ENCODE results near the gene SRPK1. TPM values are rescaled to one million over a fixed set of nuclear protein-coding genes. Genes with fewer than 3 reads are reported as not detected.

The SRPK1 gene
- total RNA-seq, 1 experiment from 2014 or later = 89.4 TPM

DNA sequence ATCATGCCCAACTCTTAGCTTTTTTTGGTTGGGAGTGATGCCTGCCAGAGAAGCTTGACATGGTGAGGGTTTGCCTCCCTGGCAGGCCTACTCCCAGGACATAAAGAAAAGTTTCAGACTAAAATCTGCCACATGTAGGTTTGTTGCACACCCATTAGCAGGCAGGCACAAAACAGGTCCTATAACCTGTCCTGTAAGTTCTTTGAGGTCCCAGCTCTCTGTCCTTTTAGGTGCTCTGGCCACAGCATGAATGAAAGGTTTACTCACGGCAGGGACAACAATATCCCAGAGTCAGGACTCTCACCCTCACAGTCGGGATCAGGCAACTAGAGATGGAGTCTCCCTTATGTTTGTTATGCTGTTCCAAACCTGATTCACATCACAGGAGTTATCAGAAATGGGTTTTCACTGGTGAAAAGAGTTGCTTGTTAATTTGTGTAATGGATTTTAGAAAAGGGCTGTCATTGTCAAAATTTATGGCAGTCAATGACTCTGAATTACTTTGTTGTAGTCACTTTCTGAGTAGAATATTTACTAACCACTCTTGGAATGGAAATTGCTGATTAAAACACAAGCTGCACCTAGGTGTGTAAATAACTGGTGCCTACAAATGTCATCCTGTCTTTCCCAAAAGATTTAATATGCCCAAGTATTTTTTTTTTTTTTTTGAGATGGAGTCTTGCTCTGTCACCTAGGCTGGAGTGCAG, 5.8 kb upstream of the SRPK1 start:
- ChIA-PET CTCF (interaction anchor here (0.9 kb wide), 1 partner anchor 18 kb away, joined by 3 read pairs; no protein-coding TSS in a partner anchor), RAD21 (ENCODE audit: low non-redundant PET in 1 of 2, low total read pairs in 2 of 2, uncharacterized antibody in 2 of 2, unreplicated experiment in 2 of 2) (no interaction called here), POLR2A (no interaction called here)
- no peak overlapping the region for H3K27ac ChIP-seq (ENCODE audit: low read depth, low read length)
- ATAC-seq (no peak), DNase-seq (ENCODE audit: low read depth, low spot score) (no peak)
- no peak overlapping the region for H2AFZ ChIP-seq (ENCODE audit: low read depth, low read length, poor library complexity, severe bottlenecking)
- no peak overlapping the region for H3K9ac ChIP-seq (ENCODE audit: low read length)
- no peaks in the 10 kb centered on the region for H3K9me2 ChIP-seq (ENCODE audit: insufficient read depth)
- H3K4me3 ChIP-seq (replicated peaks in 1 of 2; ENCODE audit: low read depth in 1 of 2, low read length in 2 of 2) = no peak overlapping the region
- H3K4me2 ChIP-seq (ENCODE audit: low read length) = no peak overlapping the region
- TF ChIP-seq POLR2A (IDR thresholded peaks at IDR 0.05; ENCODE audit: borderline replicate concordance, extremely low read depth, insufficient read depth, insufficient read length) = no peak
- no peak for TF ChIP-seq FOSL1 (IDR thresholded peaks at IDR 0.05; ENCODE audit: low read depth)
- no peak for TF ChIP-seq EZH2phosphoT487 (IDR thresholded peaks at IDR 0.05; ENCODE audit: borderline replicate concordance)
- no peak for TF ChIP-seq EGR1 (IDR thresholded peaks at IDR 0.05; ENCODE audit: low read depth)
- no TSS peak for BruUV-seq (replicated peaks)
- H3K27me3 ChIP-seq (ENCODE audit: insufficient read depth, low read length) = no peaks in the 10 kb centered on the region
- no peaks in the 10 kb centered on the region for H3K9me3 ChIP-seq (ENCODE audit: control insufficient read depth in 1 of 2, insufficient read depth in 1 of 2, low read depth in 1 of 2, low read length in 2 of 2)
- H3K79me2 ChIP-seq (ENCODE audit: insufficient read depth, low read length) = 0 out of 2 replicates have a peak, but pooled peaks cover 2% of the 10 kb centered on the region
- H4K20me1 ChIP-seq (ENCODE audit: insufficient read depth) = no peaks in the 10 kb centered on the region
- no peaks in the 10 kb centered on the region for H3K36me3 ChIP-seq (ENCODE audit: control insufficient read depth in 1 of 2, insufficient read depth in 2 of 2, low read length in 2 of 2)
- intact Hi-C loops (cut with micrococcal nuclease) = no loop called here
- peaks cover 6 to 13% of the 10 kb centered on the region in 2 experiments for H3K4me1 ChIP-seq (ENCODE audit: control insufficient read depth in 1 of 2, insufficient read depth in 2 of 2, low read length in 2 of 2)

DNA sequence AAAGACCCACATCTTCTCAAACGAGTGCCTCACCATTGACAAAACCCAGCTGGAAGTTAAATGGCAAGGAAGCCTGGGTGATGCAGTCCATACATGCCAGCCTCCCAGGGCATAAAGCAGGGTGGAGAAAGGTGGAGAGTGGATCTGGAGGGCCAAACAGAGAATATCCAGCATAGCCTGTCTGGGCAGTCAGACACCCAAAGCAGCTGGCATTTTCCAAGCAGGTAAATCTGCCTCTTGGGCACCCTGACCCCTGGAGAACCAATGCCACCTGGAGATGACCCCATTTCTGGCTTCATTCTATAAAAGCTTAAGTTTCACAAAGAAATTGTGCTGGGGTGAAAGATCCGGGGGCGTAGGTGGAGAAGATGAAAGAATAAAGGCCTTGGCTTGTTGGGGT, 5.1 kb upstream of the SRPK1 start:
- Histone ChIP-seq H3K27me3 (ENCODE audit: insufficient read depth, low read length) (no peaks in the 10 kb centered on the region), H3K79me2 (ENCODE audit: insufficient read depth, low read length) (peaks cover 2% of the 10 kb centered on the region; the same call in 1 of the 2 replicates), H3K4me3 (replicated peaks in 1 of 2; ENCODE audit: low read depth in 1 of 2, low read length in 2 of 2) (no peak overlapping the region), H3K9me3 (ENCODE audit: control insufficient read depth in 1 of 2, insufficient read depth in 1 of 2, low read depth in 1 of 2, low read length in 2 of 2) (no peaks in the 10 kb centered on the region), H3K9me2 (ENCODE audit: insufficient read depth) (no peaks in the 10 kb centered on the region), H3K36me3 (ENCODE audit: control insufficient read depth in 1 of 2, insufficient read depth in 2 of 2, low read length in 2 of 2) (no peaks in the 10 kb centered on the region), H3K27ac (ENCODE audit: low read depth, low read length) (no peak overlapping the region), H2AFZ (ENCODE audit: low read depth, low read length, poor library complexity, severe bottlenecking) (no peak overlapping the region), H4K20me1 (ENCODE audit: insufficient read depth) (no peaks in the 10 kb centered on the region), H3K4me1 (ENCODE audit: control insufficient read depth in 1 of 2, insufficient read depth in 2 of 2, low read length in 2 of 2) (peaks cover 8 to 17% of the 10 kb centered on the region in 2 experiments), H3K4me2 (ENCODE audit: low read length) (no peak overlapping the region), H3K9ac (ENCODE audit: low read length) (no peak overlapping the region)
- no peak for DNase-seq (ENCODE audit: low read depth, low spot score)
- BruUV-seq (replicated peaks) = no TSS peak
- no peak for ATAC-seq
- POLR2A ChIA-PET = no interaction called here
- RAD21 ChIA-PET (ENCODE audit: low non-redundant PET in 1 of 2, low total read pairs in 2 of 2, uncharacterized antibody in 2 of 2, unreplicated experiment in 2 of 2) = no interaction called here
- CTCF ChIA-PET = no interaction called here
- intact Hi-C loops (cut with micrococcal nuclease) = no loop called here
- TF ChIP-seq SRF (IDR thresholded peaks at IDR 0.05; ENCODE audit: low read depth) = no peak
- TF ChIP-seq EZH2phosphoT487 (IDR thresholded peaks at IDR 0.05; ENCODE audit: borderline replicate concordance) = no peak
- TF ChIP-seq CBX3 (IDR thresholded peaks at IDR 0.05; ENCODE audit: low read depth) = no peak
- TF ChIP-seq EGR1 (IDR thresholded peaks at IDR 0.05; ENCODE audit: low read depth) = no peak
- TF ChIP-seq, protein P1, sequence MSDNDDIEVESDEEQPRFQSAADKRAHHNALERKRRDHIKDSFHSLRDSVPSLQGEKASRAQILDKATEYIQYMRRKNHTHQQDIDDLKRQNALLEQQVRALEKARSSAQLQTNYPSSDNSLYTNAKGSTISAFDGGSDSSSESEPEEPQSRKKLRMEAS (IDR thresholded peaks at IDR 0.05) = no peak
- TF ChIP-seq, protein P2, sequence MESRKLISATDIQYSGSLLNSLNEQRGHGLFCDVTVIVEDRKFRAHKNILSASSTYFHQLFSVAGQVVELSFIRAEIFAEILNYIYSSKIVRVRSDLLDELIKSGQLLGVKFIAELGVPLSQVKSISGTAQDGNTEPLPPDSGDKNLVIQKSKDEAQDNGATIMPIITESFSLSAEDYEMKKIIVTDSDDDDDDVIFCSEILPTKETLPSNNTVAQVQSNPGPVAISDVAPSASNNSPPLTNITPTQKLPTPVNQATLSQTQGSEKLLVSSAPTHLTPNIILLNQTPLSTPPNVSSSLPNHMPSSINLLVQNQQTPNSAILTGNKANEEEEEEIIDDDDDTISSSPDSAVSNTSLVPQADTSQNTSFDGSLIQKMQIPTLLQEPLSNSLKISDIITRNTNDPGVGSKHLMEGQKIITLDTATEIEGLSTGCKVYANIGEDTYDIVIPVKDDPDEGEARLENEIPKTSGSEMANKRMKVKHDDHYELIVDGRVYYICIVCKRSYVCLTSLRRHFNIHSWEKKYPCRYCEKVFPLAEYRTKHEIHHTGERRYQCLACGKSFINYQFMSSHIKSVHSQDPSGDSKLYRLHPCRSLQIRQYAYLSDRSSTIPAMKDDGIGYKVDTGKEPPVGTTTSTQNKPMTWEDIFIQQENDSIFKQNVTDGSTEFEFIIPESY (IDR thresholded peaks at IDR 0.05; ENCODE audit: extremely low read depth, insufficient replicate concordance, low read length) = no peak
- no peak for TF ChIP-seq POLR2AphosphoS5 (IDR thresholded peaks at IDR 0.05; ENCODE audit: low read depth, low read length)
- no peak for TF ChIP-seq FOSL1 (IDR thresholded peaks at IDR 0.05; ENCODE audit: low read depth)
- TF ChIP-seq CEBPB (IDR thresholded peaks at IDR 0.05; ENCODE audit: low read depth) = no peak
- no peak for TF ChIP-seq TCF7L2 (IDR thresholded peaks at IDR 0.05; ENCODE audit: borderline replicate concordance, extremely low read depth, insufficient read depth, insufficient read length)
- no peak for TF ChIP-seq YY1 (IDR thresholded peaks at IDR 0.05; ENCODE audit: extremely low read depth, insufficient replicate concordance, low read depth, low read length)
- TF ChIP-seq, protein P3, sequence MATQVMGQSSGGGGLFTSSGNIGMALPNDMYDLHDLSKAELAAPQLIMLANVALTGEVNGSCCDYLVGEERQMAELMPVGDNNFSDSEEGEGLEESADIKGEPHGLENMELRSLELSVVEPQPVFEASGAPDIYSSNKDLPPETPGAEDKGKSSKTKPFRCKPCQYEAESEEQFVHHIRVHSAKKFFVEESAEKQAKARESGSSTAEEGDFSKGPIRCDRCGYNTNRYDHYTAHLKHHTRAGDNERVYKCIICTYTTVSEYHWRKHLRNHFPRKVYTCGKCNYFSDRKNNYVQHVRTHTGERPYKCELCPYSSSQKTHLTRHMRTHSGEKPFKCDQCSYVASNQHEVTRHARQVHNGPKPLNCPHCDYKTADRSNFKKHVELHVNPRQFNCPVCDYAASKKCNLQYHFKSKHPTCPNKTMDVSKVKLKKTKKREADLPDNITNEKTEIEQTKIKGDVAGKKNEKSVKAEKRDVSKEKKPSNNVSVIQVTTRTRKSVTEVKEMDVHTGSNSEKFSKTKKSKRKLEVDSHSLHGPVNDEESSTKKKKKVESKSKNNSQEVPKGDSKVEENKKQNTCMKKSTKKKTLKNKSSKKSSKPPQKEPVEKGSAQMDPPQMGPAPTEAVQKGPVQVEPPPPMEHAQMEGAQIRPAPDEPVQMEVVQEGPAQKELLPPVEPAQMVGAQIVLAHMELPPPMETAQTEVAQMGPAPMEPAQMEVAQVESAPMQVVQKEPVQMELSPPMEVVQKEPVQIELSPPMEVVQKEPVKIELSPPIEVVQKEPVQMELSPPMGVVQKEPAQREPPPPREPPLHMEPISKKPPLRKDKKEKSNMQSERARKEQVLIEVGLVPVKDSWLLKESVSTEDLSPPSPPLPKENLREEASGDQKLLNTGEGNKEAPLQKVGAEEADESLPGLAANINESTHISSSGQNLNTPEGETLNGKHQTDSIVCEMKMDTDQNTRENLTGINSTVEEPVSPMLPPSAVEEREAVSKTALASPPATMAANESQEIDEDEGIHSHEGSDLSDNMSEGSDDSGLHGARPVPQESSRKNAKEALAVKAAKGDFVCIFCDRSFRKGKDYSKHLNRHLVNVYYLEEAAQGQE (IDR thresholded peaks at IDR 0.05; ENCODE audit: low read depth) = no peak
- no peak for TF ChIP-seq SP1 (IDR thresholded peaks at IDR 0.05; ENCODE audit: low read depth)
- TF ChIP-seq POLR2A (IDR thresholded peaks at IDR 0.05; ENCODE audit: borderline replicate concordance, extremely low read depth, insufficient read depth, insufficient read length) = no peak

Data from HCT116 (cell line).